GM21737 (cell line): ENCODE results near the gene CATSPERE.
A peak's percentile ranks its signal among the peaks of the same experiment; 100 is the strongest.
"Not testable (repeated sequence)": the region's sequence is repeated elsewhere in the genome, so short reads cannot be mapped to it uniquely, and the experiment has no call there.

ENCODE experiments used
- ATAC-seq: cut with Tn5 transposase; IDR thresholded peaks from one replicate; pipeline ENCODE4 v1.9.1; 2021; ENCODE audit warnings: mild to moderate bottlenecking, moderate library complexity; ENCODE audit not compliant: unreplicated experiment

The CATSPERE gene

DNA sequence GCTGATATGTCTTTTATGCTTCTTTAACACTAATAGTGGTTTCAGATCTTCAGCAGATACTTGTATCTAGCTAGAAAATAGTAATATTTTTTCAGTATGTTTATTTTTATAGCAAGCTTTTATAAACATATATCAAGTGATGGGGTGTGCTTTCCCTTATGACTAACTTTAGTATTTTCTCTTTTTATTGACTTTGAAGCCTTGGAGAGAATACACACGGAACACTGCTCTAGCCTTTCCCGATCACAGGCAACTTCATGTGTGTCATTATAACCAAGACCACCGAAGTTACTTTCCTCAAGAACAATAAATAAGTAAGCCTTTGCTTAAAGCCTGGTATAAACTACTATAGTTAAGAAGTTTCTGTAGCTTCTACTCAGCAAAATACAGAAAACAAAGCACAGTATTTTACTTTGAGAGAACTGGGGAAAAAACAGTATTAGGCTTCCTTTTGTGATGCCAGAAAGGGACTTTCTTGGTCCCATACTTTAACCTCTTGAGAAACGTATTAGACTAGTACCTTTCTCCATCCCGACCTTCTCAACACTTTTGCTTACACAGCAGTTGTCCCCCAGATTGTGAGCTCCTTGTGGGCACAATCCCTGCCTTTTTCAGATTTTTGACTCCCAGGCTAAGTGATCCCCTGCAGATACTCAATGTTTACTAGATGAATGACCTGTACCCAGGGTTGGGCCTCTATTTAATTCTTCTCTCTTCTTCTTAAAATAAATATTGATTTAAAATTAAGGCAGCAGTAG is 12.6 kb upstream of the CATSPERE start:
- no peak for ATAC-seq

DNA sequence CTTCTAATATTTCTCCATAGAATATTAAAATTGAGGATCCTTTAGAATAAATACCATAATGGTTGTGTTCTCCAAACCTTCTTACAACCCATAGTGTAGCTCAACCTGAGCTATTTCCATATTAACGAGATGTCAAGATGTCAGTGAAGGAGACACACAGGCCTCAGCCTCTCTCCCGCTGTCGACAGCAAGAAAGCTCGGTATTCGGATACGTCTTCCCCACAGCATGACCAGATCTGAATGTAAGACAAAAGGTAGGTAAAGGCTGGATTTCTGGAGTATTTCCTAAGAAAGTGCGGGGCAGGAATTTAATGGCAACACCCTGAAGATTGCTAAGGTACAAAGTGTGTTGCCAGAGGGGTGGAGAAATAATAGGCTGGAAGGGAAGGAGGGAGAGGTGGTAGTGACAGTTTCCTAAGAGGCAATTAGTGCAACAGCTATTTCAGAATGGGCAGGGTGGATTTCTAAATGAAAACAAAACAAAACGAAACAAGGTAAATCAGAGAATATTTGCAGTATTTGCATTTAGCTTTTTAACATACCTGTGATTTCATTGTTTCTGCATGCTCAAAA is 11.1 kb upstream of the CATSPERE start:
- no peak for ATAC-seq

DNA sequence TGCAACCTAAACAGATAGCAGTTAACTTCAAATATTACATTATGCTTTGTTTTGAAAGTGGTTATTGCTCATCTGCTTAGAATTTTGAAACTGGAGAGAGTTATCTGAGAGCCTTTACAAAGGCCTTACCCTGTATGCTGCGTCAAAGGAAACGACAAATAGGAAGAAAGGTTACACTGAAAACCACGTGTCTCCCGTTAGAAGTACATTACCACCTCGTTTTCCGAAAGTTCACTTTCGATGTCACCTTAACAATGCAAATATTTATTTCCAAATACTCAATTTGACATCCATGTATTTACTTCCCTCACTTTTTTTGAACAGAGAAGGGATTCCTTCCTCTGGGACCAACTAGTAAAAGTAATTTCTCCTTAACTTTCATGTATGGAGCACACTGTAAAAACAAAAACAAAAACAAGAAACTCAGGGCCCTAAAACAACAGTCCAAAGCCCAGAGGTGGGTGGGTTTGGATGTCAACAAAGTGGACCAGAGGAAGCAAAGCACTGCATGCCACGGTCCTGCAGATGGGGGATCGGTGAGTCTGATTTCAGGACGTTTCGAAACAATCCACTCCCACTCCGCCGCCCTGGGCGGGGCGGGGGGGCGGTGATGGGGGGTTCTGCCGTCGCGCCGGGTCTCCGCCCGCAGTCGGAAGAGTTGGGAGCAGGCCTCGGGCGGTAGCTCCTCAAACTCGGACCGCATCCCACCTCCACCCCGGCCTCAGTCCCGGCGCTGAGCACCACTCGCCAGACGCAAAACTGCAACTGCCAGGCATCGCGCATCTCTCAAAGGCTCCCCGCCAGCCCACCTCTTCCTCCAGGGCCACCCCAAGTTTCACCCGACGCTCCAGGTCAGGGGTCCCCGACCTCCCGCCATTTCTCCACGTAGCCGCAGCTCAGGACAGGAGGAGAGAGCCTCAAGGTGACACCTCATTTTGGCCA is 10.2 kb upstream of the CATSPERE start:
- ATAC-seq = peak; percentile 15

DNA sequence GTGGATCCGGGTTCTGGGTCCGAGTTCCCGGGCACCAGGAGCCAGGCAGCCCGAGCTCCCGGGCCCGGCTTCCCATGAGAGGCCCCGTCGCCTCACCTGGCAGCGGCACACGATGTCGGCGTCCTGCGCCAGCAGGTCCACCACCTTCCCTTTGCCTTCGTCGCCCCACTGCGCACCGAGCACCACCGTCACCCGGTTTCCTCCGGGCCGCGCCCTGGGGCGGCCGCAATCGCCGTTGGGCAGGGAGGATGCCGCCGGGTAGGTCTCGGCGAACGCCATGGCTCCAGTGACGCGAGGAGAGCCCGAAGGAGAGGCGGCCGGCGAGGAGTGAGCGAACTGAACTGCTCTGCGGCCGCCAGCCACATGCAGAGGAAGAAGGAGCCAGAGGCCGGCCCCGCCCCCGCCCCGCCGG is 9.5 kb upstream of the CATSPERE start, which contains the start of gene ADSS2:
ADSS2 (minus strand) TSS at position 371 of the 412 bp plus-strand sequence; CDS start at position 279, 92 bp downstream.
- ATAC-seq = no peak

DNA sequence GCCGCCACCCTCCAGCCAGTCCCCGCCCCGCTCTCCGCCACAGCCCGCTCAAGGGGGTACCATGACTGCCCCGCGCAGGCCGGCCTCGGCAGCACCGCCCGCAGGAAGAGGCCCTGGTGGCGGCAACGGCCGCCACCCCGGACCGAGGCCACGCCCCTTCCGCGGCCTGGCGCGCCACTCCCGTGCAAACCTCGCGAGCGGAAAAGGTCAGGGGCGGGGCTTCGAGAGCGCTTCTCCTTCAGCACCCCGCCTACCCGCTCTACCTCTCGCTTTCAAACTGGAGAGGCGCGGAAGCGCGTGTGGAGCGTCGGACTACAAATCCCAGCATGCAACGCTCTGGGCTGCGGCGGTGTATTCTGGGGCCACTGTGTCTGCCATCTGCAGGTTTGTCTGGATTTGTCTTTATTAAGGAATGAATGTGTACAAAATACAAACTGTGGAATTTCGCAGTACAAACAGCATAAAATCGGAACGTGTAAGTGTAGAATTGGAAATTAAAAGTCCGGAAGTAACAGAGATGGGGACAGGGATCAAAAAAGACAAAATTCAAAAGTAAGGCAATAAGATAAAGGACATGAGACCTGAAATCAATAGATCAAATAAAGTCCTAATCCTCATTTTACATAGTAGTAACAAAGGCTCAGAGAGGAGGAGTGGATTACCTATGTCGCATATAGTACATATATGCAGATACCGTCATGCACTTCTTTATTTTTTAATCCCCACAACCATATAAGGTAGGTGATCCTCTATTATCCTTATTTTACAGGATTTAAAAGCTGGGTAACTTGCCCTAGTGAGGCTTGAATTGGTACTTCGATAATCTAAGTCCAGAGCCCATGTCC is 8.9 kb upstream of the CATSPERE start:
- ATAC-seq = peak; percentile 92

DNA sequence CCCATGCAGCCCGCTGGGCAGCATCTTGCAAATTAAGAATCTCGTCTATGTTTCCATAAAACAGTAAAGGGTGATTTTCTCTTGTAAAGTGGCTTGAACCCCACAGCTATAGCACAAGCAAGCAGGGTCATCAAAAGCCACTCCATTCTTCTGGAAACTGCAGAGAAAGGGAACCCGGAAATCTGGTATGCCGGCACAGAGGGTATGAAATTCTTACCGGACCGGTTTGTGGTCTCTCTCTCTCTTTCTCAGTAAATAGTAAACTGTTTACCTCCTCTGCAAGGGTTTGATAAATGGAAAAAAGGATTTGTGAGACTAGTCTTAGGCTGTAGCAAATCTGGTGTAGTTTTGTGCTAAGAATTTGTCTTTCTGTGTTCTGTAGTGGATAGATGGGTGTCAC is 6.7 kb upstream of the CATSPERE start:
- ATAC-seq = no peak

DNA sequence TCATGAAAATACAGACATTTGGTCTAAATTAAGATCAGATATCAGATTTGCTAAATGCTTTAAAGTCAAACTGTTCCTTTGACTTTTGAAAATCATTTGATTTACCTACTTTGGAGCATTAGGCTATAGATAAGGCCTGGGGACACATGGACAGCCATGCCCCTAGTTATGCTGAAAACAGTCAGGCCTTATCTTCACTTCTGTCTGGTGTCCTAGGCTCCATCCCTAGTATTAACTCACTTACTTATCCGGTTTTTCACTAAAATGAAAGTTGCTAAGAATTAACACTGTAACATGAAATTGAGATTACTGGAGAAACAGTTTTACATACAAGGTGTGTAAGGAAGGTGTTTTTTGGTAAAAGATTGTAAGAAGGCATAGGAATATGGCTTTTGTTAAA is 4.5 kb upstream of the CATSPERE start:
- no peak for ATAC-seq

DNA sequence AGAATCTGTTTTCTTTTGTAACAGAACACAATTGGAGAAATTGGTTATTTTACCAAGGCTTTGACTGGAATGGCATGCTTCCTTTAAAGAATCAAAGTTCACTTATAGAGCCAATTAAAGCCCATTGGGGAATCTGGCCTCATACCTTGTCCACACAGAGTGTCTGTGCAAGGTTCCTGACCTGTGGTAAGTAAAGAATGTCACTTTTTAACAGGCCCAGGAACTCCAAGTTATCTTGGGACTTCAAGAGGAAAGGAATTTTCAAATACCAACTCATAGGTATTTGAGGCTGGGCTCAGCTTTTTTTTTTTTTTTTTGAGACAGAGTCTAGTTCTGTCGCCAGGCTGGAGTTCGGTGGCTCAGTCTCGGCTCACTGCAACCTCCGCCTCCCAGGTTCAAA is 2.3 kb upstream of the CATSPERE start:
- no peak for ATAC-seq

DNA sequence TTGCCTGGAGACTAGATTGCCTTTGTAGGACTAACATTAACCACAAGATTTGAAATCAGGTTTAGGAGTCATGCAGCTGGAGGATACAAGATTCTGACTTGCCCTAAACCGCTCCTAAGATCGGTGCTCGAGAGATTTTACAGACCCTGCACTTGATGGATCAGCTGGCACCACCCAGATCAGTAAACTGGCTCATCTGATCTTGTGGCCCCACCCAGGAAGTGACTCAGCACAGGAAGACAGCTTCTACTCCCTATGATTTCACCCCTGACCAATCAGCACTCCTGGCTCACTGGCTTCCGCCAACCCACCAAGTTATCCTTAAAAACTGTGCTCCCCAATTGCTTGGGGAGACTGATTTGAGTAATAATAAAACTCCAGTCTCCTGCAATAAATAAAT is 876 bp upstream of the CATSPERE start:
- no peak for ATAC-seq

DNA sequence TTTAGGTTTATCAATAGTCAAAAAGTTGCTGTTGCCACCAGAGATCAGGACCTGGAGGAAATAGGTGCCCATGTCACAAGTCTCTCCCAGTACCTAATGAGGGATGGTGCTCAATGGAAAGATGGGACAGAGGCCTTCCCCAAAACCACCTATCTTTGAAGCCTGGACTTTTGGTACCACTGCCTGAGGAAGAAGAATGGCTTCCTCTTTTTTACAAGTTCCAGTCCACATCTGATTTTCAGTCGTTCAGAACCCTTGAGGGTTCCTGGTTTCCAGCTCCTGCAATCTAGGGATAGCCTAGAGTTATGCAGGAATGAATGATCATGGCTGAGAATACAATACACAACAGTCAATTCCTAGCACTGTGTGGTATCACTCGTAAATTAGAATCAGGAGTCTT is 5.7 kb downstream of the CATSPERE start:
- ATAC-seq = no peak

DNA sequence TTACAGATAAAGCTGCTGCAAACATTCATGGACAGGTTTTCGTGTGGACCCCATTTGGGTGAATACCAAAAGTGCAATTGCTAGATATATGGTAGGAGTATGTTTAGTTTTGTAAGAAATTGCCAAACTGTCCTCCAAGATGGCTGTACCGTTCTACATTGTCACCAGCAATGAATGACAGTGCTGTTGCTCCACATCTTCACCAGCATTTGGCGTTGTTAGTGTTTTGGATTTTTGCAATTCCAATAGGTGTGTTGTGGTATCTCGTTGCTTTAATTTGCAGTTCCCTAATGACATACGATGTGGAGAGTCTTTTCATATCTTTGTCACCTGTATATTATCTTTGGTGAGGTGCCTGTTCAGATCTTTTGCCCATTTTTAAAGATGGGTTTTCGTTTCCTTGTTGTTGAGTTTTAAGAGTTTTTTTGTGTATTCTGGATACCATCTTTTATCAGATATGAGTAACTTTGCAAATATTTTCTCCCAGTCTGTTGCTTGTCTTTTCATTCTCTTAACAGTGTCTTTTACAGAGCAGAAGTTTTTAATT is 12.1 kb downstream of the CATSPERE start:
- no peak for ATAC-seq

DNA sequence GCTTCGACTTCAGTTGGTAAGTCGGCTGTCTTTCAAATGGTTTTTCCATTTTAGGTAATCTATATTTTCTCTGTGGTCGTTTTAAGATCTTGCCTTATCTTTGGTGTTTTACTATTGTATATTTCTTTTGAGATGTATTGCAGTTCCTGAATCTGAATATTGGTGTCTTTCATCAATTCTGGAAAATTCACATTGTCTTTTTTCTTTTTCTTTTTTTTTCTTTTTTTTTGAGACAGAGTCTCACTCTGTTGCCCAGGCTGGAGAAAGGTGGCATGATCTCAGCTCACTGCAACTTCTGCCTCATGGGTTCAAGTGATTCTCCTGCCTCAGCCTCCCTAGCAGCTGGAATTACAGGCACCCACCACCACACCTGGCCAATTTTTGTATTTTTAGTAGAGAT is 23.9 kb downstream of the CATSPERE start:
- ATAC-seq = not testable (repeated sequence)

DNA sequence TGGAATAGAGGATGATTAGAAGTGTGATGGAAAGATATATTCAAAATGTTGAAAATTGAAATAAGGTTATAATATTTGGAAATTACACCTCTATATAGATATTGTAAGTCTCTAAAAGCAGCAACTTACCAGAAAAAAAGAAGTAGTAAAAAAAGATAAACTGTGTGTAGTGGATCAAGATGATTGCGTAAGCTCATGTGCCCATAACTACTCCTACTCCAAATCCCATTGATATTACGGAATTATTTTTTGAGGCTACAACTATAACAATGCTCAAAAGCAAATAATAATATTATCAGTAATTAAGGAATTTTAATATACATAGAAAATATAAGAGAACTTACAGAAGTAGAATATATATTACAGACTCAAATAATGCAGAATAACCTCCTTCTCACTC is 33.6 kb downstream of the CATSPERE start:
- no peak for ATAC-seq

DNA sequence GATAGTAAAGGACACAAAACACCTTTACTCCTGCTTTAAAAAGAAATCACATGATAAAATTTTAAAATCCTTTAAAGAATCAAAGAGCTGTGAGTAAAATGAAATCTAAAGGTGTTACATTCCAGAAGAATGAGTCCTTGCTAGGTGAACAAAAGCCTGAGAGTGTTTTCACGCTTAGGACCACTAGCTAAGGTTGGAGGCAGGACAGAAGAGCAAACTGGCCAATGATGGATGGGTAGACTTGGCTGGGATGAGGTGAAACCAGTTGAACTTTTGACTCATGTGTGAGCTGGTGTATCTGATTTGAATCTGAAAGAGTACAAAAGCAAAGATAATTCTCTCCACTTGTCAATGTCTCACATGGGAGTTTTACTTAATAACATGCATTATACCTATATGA is 35.1 kb downstream of the CATSPERE start:
- no peak for ATAC-seq

DNA sequence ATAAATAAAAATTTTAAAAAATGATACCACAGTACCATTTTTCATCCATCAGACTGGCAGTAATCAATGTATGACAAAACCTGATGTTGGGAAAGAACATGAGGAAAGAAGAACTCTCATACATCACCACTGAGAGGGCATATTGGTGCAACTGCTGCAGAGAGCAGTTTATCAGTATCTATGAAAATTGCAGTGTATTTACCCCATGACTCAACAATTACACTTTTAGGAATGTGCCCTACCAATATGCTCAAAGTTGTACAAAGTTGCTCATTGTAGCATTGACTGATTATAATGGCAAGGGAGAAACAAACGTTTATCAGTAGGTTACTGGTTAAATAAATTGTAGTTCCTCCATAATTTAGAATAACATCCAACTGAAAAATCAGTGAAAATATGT is 36.7 kb downstream of the CATSPERE start:
- no peak for ATAC-seq

DNA sequence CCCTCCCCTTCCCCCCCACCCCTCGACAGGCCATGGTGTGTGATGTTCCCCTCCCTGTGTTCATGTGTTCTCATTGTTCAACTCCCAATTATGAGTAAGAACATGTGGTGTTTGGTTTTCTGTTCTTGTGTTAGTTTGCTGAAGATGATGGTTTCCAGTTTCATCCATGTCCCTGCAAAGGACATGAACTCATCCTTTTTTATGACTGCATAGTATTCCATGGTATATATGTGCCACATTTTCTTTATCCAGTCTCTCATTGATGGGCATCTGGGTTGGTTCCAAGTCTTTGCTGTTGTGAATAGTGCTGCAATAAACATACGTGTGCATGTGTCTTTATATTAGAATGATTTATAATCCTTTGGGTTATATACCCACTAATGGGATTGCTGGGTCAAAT is 38.4 kb downstream of the CATSPERE start:
- not testable (repeated sequence) for ATAC-seq

DNA sequence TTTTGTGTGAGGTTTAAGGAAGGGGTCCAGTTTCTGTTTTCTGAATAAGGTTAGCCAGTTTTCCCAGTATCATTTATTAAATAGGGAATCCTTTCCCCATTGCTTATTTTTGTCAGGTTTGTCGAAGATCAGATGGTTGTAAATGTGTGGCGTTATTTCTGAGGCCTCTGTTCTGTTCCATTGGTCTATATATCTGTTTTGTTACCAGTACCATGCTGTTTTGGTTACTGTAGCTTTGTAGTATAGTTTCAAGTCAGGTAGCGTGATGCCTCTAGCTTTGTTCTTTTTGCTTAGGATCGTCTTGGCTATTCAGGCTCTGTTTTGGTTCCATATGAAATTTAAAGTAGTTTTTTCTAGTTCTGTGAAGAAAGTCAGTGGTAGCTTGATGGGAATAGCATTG is 39.4 kb downstream of the CATSPERE start:
- not testable (repeated sequence) for ATAC-seq

DNA sequence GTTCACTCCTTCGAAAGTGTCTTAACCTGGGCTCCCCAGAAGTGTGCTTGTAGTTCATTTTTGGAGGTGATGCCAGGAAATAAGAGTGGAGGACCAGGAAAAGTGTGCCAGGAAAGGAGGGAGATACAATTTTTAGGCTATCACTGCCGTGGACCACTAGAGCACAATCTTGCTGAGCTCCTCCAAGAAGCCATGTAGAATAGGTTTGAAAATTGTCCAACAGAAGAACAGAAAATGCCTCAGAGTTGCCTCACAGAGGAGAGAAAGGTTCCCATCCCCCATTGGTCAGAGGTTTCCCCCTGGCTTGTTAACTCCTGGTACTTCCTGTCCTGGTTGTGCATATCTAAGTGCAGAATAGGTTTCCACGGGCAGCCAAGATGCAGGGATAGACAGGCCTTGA is 41.6 kb downstream of the CATSPERE start:
- no peak for ATAC-seq

DNA sequence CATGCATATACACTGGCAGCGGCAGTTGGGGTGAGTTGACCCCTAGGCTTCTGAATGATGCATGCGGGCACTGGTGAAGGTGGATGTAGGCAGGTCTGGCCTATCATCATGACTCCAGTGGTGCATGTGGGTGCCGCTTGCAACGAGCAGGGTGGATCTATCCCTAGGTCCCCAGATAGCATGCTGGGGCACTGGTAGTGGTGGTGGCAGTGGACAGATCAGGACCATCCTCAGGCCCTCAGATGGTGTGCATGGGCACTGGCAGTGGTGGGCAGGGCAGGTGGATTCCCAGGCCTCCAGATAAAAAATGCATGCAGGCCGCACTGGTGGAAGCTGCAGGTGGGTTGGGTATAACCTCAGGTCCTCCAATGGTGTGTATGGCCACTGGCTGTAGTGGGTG is 52.4 kb downstream of the CATSPERE start:
- no peak for ATAC-seq

DNA sequence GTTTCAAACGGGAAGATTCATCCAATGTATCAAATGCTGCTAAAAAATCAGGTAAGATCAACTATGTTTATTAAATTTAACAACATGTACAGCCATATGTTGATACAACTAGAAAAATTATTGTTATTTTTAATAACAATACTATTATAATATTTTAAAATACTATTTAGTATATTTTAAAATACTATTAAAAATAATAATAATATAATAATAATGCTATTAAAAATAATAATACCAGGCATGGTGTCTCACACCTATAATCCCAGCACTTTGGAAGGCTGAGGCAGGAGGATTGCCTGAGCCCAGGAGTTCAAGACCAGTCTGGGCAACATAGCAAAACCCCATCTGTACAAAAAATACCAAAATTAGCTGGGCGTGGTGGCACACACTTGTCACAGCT is 54.6 kb downstream of the CATSPERE start:
- ATAC-seq = no peak
